HG02938 (cell line): ENCODE measurements around the gene TGFB3.

Experiments
- ATAC-seq: cut with Tn5 transposase; IDR thresholded peaks from one replicate; pipeline ENCODE4 v1.9.1; 2021; ENCODE audit warnings: mild to moderate bottlenecking, moderate library complexity; ENCODE audit not compliant: unreplicated experiment

Gene TGFB3

DNA sequence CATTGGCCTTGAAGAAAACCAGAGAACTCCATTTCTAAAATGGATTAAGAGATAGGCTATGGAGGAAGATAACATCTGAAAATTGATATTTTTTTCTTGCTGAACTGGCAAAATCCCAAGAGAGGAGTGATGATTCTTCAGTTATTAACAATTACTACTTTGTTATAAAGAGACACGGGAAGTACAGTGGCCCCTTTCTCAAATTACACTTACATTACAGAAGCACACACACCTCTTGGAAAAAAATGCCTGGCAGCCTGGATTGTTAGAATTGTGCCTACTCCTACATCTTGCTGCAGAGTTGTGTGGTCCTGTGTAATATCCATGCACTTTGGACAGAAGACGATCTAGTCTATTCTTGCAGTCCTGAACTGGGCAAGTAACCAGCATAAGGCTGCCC is 71.7 kb downstream of the TGFB3 start:
- no peak for ATAC-seq

DNA sequence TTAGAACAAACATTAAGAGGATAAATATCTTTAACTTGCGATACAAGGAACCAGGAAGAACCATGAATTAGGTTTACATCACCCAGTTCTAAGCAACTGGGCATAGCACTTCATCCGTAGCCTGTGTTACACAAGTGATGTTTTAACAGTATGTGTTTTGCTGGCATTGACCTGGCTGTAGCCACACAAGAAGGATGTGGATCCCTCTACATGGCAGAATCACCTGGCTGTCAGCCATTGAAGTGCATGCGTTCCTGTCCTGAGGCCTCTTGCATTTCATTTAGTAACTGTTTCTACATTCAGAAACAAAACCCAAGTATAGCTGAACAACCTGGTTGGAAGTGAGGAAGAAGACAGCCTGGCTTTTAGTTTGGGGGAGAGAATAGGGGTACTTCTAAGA is 72.2 kb downstream of the TGFB3 start:
- no peak for ATAC-seq
